Right ventricle myocardium superior (tissue), 1 donor: Measurements from ENCODE around the gene TPR. TPM values are rescaled to one million over a fixed set of nuclear protein-coding genes. Genes with fewer than 3 reads are reported as not detected.
"Not testable (repeated sequence)": the region's sequence is repeated elsewhere in the genome, so short reads cannot be mapped to it uniquely, and the experiment has no call there.

Experiments used
- ATAC-seq: fragments of 200-7000 bp; cut with Tn5 transposase; one replicate; pipeline ENCODE4 v1.9.1; 2020; ENCODE audit warnings: mild to moderate bottlenecking; ENCODE audit not compliant: poor library complexity
- DNase-seq: peaks from one replicate; pipeline ENCODE4 v3.0.0-alpha.2; 2020
- intact Hi-C: fragments of 100-400 bp; cut with DNase I; formaldehyde crosslinking; loops from one replicate; pipeline ENCODE4 v1.11.2; 2022
- total RNA-seq: library from RNA; stranded (reverse); fragmentation: NEBNext Ultra II Directional; extraction: Animal tissue kit (Norgen Biotek cat#: 25700); gene quantifications from one replicate; pipeline ENCODE4 v1.2.1, GENCODE V29; 2021
- donor health status: DM: no; HTN: yes; CAD: no; lungs with severe emphysema.

The TPR gene
- total RNA-seq, 1 donor from 2014 or later = 41.4 TPM

DNA sequence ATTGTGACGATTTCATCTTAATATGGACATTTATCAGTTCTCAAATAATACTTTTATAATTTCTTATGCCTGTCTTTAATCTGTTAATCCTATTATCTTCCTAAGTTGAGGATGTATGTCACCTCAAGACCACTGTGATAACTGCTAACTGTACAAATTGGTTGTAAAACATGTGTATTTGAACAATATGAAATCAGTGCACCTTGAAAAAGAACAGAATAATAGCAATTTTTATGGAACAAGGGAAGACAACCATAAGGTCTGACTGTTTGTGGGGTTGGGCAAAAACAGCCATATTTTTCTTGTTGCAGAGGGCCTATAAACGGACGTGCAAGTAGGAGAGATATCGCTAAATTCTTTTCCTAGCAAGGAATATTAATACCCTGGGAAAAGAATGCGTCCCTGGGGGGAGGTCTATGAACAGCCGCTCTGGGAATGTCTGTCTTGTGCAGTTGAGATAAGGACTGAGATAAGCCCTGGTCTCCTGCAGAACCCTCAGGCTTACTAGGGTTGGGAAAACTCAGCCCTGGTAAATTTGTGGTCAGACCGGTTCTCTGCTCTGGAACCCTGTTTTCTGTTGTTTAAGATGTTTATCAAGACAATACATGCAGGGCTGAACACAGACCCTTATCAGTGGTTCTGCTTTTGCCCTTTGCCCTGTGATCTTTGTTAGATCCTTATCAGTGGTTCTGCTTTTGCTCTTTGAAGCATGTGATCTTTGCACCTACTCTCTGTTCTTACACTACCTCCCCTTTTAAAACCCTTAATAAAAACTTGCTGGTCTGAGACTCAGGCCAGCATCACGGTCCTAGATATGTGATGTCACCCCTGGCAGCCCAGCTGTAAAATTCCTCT, 27.0 kb downstream of the TPR start:
- intact Hi-C loops, ATAC-seq, DNase-seq: not testable (repeated sequence)

DNA sequence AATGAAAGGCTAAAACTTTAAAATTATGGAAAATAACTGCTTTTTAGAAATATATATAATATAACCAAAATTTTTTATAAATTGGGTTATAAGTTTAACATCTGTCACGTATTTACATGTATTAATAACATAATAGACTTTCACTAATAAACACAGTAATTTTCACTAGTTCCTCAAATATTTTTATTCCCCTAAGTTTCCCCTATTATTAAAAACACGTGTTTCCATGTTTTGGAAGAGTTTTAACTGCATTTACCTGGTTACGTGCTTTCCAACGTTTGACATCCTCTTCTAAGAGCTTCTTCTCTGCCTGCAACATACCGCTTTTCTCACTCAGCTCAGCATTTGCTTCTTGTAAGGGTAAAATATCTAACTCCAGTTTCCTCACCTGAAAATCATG, 34.3 kb downstream of the TPR start:
- intact Hi-C loops = no loop called here
- no peak for ATAC-seq
- no peak for DNase-seq

DNA sequence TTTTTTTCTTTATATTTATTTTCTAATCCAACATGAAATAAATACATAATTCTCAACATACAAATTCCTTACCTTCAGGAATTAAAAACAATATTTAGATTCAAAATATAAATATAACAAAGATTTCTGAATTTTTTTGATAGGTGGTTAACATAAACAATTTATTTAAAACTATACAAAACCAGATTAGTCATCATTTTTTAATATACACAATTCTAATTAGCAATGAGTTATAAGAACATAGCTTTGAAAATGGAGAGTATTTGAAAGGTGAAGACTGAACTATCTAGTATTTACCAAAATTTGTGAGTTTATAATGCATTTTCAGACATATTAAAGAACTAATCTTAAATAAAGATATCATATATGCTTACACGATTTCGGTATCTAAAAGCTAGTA, 37.5 kb downstream of the TPR start:
- intact Hi-C loops = no loop called here
- ATAC-seq (no peak), DNase-seq (no peak)

DNA sequence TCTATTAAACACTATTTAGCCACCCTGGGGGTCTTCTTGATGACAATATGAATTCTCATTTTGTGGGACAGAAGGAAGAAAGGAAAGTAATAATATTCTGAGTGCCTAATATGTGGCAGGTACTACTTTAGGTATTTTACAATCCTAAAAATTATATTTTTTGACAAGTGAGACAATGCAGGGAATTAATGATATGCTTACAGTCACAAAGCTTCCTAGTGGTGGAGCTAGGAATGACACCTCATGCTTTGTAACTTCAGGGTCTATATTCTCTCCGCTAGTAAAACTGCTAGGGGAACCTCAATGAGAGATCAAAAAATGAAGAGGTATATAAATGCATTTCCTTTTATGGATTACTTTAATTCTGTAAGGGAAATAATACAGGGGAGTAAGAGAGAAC, 44.3 kb downstream of the TPR start:
- intact Hi-C loops = no loop called here
- ATAC-seq = no peak
- no peak for DNase-seq

DNA sequence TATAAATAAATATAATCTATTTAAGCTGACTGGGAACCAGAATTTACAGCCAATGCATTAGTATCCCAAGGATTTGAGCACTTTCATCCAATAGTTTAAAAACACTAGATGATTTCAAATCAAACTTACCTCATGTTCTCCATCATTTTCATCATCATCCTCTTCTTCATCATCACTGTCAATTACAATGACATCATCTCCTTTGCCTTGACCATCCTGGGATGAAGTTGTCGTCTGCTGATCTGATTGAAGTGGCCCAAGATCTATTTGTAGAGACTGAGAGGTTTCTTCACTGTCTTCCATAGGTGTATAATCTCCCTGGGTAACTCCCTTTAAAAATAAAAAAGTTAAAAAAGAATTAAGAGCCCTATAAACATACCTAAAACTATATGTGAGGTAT, 47.7 kb downstream of the TPR start:
- DNase-seq = no peak
- ATAC-seq = no peak
- intact Hi-C loops = loop anchor here (10.0 kb wide), 1 partner anchor 77 kb away; no protein-coding TSS in a partner anchor

DNA sequence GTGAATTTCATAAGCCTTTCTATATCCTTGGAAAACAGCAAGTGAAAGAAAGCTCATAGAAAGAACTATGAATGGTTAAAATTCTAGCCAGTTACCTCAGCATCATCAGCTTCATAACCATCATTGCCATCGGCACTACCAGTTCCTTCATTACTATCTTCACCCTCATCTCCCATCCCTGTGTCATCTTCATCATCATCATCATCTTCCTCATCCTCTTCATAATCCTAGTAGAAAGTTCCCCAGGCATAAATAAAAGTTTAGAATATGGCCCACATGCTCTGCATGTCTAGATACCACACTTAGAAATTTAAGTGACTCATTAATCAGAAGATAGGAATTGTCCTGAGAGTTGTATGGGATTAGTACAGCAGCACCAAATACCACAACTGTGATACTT, 49.0 kb downstream of the TPR start:
- ATAC-seq = no peak
- DNase-seq = no peak
- intact Hi-C loops = loop anchor here (10.0 kb wide), 1 partner anchor 79 kb away; no protein-coding TSS in a partner anchor

DNA sequence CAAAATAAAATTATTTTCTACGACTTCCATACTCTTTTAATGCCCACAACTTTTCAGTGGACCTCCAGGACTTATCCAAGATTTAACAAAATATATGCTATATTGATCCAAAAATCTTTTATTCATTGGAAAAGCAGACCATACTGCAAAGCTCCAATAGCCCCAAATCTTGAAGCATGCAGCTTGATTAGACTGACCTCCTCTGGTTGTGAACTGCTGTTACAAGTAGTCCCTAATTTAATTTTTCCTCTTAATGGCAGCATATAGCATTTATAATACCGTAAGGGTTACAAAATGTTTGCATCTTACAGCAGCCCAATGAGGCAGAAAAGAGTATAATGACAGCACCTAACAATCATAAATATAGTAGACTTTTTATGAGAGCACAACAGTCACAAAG, 49.8 kb downstream of the TPR start:
- intact Hi-C loops = loop anchor here (10.0 kb wide), 1 partner anchor 80 kb away; no protein-coding TSS in a partner anchor
- DNase-seq = no peak

DNA sequence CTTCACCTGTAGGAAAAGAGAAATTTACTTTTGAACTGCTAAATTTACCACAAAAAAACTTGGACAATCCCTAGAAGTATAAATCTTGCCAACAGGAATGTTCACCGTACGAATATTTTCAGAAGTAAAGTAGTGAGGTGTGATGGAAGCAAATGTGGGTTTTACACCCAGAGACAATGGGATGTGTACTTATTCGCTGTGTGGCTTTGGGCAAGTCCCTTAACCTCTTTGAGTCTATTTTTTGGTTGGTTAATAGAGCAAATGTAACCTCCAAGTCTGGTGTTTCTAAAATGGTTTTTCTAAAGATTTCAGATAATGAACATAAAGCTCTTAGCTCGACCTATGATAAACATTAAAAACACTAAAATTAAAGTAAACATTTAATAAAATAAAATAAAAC, 51.2 kb downstream of the TPR start:
- ATAC-seq = no peak
- no peak for DNase-seq
- intact Hi-C loops = loop anchor here (10.0 kb wide), 1 partner anchor 81 kb away; no protein-coding TSS in a partner anchor

More for the DNA sequence above, 49.8 kb downstream of the TPR start:
- ATAC-seq = no peak

DNA sequence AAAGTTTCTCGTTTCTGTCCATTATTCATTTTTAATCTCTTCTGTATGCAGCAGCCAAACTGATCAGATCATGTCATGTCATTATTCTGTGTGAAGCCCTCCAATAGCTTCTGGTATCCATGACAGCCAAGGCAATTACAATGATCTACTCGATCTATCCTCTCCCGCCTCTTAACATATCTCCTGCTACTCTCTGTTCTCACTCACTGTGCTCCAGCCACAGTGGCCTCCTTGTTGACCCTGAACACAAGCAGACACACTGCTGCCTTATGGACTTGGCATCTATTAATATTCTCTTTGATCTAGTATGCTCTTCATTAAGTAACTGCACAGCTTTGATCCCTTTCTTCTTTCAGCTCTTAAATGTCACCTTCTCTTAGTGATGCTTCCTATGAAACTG, 59.5 kb downstream of the TPR start:
- ATAC-seq = no peak
- no peak for DNase-seq
- intact Hi-C loops = loop anchor here (5.0 kb wide), 1 partner anchor 37 kb away; no protein-coding TSS in a partner anchor

DNA sequence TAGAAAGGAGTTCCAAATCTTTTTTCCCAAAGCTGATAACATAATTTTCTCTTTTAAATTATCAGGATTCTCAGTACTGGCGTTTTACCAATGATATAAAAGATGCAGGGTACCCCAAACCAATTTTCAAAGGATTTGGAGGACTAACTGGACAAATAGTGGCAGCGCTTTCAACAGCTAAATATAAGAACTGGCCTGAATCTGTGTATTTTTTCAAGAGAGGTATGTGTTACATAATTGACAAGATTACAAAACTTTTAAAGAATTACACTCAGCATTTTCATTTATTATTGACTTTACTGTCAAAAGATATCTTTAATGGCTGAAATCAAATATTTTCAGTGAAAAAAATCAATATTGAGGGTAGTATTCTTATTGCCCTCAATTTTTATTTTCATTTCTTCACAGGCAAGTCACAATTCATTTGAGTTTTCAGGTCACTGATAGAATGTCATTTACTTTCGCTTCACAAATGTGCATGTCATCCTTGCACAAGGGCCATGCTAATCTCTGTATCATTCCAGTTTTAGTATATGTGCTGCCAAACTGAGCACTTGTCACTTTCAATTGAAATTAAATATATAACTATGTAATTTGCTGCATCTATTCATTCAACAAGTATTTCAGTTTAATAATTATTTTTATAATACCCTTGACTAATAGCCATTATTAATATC, 63.5 kb downstream of the TPR start:
- no peak for ATAC-seq
- no peak for DNase-seq
- intact Hi-C loops = no loop called here

DNA sequence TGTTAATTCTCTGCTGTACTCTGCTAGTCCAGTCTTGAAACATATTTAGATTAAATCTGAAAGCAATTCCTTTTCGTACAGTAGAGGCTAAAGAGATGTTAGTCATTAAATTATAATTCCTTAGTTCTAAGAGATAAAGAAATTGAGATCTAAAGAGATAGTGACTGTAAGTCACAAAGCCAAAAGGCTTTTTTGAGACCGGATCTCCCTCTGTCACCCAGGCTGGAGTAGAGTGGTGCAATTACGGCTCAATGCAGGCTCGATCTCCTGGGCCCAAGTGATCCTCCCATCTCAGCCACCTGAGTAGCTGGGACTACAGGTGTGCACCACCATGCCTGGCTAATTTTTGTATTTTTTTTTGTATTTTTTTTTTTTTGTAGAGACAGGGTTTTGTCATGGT, 64.7 kb downstream of the TPR start:
- intact Hi-C loops = no loop called here
- ATAC-seq = no peak
- DNase-seq = no peak

DNA sequence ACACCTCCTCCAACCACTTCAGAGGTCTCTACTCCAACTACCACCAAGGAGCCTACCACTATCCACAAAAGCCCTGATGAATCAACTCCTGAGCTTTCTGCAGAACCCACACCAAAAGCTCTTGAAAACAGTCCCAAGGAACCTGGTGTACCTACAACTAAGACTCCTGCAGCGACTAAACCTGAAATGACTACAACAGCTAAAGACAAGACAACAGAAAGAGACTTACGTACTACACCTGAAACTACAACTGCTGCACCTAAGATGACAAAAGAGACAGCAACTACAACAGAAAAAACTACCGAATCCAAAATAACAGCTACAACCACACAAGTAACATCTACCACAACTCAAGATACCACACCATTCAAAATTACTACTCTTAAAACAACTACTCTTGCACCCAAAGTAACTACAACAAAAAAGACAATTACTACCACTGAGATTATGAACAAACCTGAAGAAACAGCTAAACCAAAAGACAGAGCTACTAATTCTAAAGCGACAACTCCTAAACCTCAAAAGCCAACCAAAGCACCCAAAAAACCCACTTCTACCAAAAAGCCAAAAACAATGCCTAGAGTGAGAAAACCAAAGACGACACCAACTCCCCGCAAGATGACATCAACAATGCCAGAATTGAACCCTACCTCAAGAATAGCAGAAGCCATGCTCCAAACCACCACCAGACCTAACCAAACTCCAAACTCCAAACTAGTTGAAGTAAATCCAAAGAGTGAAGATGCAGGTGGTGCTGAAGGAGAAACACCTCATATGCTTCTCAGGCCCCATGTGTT, 66.6 kb downstream of the TPR start:
- DNase-seq = no peak
- intact Hi-C loops = no loop called here
- no peak for ATAC-seq

DNA sequence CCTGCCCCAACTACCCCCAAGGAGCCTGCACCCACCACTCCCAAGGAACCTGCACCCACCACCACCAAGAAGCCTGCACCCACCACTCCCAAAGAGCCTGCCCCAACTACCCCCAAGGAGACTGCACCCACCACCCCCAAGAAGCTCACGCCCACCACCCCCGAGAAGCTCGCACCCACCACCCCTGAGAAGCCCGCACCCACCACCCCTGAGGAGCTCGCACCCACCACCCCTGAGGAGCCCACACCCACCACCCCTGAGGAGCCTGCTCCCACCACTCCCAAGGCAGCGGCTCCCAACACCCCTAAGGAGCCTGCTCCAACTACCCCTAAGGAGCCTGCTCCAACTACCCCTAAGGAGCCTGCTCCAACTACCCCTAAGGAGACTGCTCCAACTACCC, 67.6 kb downstream of the TPR start:
- ATAC-seq (no peak), DNase-seq (no peak)
- intact Hi-C loops = no loop called here

DNA sequence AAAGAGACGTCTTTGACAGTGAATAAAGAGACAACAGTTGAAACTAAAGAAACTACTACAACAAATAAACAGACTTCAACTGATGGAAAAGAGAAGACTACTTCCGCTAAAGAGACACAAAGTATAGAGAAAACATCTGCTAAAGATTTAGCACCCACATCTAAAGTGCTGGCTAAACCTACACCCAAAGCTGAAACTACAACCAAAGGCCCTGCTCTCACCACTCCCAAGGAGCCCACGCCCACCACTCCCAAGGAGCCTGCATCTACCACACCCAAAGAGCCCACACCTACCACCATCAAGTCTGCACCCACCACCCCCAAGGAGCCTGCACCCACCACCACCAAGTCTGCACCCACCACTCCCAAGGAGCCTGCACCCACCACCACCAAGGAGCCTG, 68.5 kb downstream of the TPR start:
- no peak for ATAC-seq
- intact Hi-C loops = no loop called here
- DNase-seq = no peak

DNA sequence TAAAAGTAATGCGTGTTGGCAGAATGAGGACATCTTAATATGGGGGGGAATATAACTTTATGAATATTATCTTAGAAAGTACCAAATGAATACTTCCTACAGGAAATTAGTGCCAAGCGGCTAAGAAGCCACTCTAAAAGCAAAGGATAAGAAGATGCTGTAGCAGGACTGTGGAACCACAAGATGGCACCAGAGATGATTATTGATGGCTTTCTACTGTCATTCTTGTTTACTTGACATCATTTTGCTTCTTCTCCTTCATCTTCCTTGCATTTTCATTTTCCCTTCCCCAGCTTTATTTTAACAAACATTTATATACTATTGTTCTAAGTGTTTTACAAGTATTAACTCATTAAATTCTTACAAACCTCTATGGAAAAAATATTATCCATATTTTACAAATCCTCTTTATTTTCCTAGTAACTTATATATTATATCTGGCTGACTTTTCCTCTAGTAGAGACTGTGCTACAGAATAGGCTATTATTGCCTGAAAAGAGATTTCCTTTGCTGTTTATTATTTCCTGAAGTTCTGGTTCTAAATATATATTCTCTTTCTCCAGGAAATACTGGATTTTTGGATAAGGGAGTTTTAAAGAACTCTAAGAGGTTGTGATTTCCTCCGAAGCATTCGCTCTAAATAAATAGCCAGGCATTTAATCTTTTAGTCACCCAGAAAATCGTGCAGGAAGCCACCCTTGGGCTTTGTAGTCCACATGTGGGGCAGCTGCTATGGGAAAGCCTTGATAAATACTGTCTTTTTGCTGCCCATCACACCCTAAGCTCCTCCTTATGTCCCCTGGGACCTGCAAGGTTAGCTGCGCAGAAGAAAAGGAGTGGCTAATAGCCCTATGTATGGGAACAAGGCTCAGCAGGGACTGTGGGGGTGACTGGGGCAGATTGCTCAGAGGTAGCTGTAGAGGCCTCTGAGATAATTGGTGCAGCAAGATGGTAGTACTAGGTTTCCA, 69.8 kb downstream of the TPR start:
- ATAC-seq (no peak), DNase-seq (no peak)
- intact Hi-C loops = no loop called here

DNA sequence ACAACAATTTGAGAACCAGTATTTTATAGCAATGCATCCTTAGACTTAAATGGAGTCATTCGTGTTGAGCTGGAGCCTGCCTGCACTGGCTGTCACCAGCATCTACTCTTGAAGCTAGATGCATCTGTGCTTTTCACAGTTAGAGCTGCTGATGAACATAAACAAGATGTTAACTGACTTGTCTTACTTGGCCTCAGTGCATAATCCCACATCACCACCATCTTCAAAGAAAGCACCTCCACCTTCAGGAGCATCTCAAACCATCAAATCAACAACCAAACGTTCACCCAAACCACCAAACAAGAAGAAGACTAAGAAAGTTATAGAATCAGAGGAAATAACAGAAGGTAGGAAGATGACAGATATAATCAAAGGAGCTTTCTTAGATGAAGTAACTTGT, 71.1 kb downstream of the TPR start:
- no peak for DNase-seq
- intact Hi-C loops = no loop called here
- no peak for ATAC-seq

DNA sequence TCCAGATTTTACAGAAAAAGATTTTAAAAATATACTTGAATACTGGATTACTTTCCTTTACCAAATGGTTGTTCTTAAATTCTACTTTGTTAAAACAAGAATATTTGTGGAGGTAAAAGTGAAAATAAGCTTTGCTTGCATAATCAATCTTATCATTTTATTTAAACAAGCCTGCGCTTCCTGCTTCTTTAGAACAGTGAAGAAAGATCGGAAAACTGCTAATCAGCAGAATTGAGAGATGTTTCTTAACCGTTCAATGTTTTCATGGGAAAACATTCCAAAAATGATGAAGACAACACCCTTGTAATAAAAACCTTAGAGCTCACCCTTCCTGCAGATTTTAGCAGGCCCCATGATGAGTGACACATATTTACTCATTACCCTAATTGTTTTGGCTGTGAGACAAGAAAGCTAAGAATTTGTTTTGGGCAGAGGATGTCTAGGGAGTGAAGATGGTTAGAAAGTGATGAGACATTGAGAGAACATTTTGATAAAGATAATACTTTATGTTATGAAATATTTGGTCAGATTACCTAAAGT, 72.6 kb downstream of the TPR start:
- no peak for DNase-seq
- ATAC-seq = no peak
- intact Hi-C loops = no loop called here

DNA sequence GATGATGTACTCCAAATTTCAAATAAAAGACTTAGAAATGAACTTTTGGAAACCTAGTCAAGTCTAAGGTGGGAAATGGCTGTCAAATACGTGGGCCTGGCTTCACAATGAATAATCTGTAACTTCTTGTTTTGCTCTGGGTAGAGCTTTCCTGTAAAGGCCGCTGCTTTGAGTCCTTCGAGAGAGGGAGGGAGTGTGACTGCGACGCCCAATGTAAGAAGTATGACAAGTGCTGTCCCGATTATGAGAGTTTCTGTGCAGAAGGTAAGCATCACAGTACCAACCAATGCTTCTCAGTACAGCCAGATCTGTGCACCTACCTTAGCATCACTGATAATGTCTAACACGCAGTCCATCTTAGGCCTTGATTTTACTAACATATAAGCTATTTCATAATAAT, 73.6 kb downstream of the TPR start:
- ATAC-seq (no peak), DNase-seq (no peak)
- intact Hi-C loops = no loop called here
